Measurements from ENCODE around the gene FBXO21. TPM values are rescaled to one million over a fixed set of nuclear protein-coding genes. Genes with fewer than 3 reads are reported as not detected.

Gene FBXO21
- total RNA-seq, 4 donors from 2014 or later = 42.7 to 141 (median 80.4) TPM

- Histone ChIP-seq H3K27me3 (no peaks in the 10 kb centered on the region), H3K9me3 (no peaks in the 10 kb centered on the region), H3K36me3 (peaks cover 3 to 89% of the 10 kb centered on the region in 2 donors), H3K4me1 (no peaks in the 10 kb centered on the region), H3K4me3 (no peak overlapping the region), H3K27ac (no peak overlapping the region)
- ATAC-seq = no peak
- no peak for DNase-seq
- no peak for TF ChIP-seq POLR2A (IDR thresholded peaks at IDR 0.05)
- TF ChIP-seq, protein P1, sequence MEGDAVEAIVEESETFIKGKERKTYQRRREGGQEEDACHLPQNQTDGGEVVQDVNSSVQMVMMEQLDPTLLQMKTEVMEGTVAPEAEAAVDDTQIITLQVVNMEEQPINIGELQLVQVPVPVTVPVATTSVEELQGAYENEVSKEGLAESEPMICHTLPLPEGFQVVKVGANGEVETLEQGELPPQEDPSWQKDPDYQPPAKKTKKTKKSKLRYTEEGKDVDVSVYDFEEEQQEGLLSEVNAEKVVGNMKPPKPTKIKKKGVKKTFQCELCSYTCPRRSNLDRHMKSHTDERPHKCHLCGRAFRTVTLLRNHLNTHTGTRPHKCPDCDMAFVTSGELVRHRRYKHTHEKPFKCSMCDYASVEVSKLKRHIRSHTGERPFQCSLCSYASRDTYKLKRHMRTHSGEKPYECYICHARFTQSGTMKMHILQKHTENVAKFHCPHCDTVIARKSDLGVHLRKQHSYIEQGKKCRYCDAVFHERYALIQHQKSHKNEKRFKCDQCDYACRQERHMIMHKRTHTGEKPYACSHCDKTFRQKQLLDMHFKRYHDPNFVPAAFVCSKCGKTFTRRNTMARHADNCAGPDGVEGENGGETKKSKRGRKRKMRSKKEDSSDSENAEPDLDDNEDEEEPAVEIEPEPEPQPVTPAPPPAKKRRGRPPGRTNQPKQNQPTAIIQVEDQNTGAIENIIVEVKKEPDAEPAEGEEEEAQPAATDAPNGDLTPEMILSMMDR (IDR thresholded peaks at IDR 0.05 in 4 of 5, conservative IDR thresholded peaks at IDR 0.05 in 1 of 5) = no peak
- intact Hi-C loops (cut with DNase I; ENCODE audit: low total_unique reads) (no loop called here), in situ Hi-C loops (cut with MboI; ENCODE audit: low sequenced_read_pairs in 4 of 4) (loop anchor here in 1 of 4 donors (25.0 kb wide), 1 partner anchor 457 kb away; no protein-coding TSS in a partner anchor)
Observed at GRCh38 chr12:117168976-117169375, 21.3 kb downstream of the FBXO21 start.

GRCh38 chr12:117167769-117168168, 22.5 kb downstream of the FBXO21 start:
- TF ChIP-seq, protein P1 (IDR thresholded peaks at IDR 0.05 in 4 of 5, conservative IDR thresholded peaks at IDR 0.05 in 1 of 5) = no peak
- TF ChIP-seq POLR2A (IDR thresholded peaks at IDR 0.05) = no peak
- no peak for ATAC-seq

GRCh38 chr12:117166107-117166506, 24.2 kb downstream of the FBXO21 start:
- H3K9me3 ChIP-seq = no peaks in the 10 kb centered on the region
- no peaks in the 10 kb centered on the region for H3K27me3 ChIP-seq
- TF ChIP-seq, protein P1 (IDR thresholded peaks at IDR 0.05 in 4 of 5, conservative IDR thresholded peaks at IDR 0.05 in 1 of 5) = no peak
- TF ChIP-seq POLR2A (IDR thresholded peaks at IDR 0.05) = no peak
- H3K36me3 ChIP-seq = peaks cover 3 to 95% of the 10 kb centered on the region in 2 donors
- ATAC-seq (no peak), DNase-seq (no peak)
- no peaks in the 10 kb centered on the region for H3K4me1 ChIP-seq
- in situ Hi-C loops (cut with MboI; ENCODE audit: low sequenced_read_pairs in 4 of 4) = loop anchor here in 1 of 4 donors (25.0 kb wide), 1 partner anchor 454 kb away; no protein-coding TSS in a partner anchor
- intact Hi-C loops (cut with DNase I; ENCODE audit: low total_unique reads) = no loop called here
- no peak overlapping the region for H3K4me3 ChIP-seq
- H3K27ac ChIP-seq = no peak overlapping the region

More at GRCh38 chr12:117167769-117168168, 22.5 kb downstream of the FBXO21 start:
- Histone ChIP-seq H3K36me3 (peaks cover 3 to 89% of the 10 kb centered on the region in 2 donors), H3K9me3 (no peaks in the 10 kb centered on the region), H3K27me3 (no peaks in the 10 kb centered on the region), H3K4me3 (no peak overlapping the region), H3K27ac (no peak overlapping the region), H3K4me1 (no peaks in the 10 kb centered on the region)
- no peak for DNase-seq
- in situ Hi-C loops (cut with MboI; ENCODE audit: low sequenced_read_pairs in 4 of 4) = loop anchor here in 1 of 4 donors (25.0 kb wide), 1 partner anchor 455 kb away; no protein-coding TSS in a partner anchor
- intact Hi-C loops (cut with DNase I; ENCODE audit: low total_unique reads) = no loop called here

DNA sequence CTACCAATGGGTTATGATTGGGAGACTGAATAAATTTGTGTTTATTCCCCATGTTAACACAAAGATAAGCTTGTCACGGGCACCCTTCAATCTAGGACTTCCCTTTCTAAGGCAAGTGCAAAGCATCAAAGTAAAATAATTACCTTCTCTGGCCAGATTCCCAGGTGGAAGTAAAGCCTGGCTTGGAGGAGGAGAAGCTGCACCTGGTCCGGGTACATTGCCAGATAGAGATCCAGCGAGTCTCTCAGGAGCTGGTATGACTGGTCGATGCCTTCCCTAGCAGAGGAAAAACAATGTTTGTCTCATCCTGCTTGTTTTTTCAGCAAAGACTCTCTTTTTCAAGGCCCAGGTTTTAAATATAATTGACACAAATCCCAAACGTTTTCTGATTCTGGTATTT, 24.9 kb downstream of the FBXO21 start:
- TF ChIP-seq, protein P1 (IDR thresholded peaks at IDR 0.05 in 4 of 5, conservative IDR thresholded peaks at IDR 0.05 in 1 of 5) = no peak
- no peak for TF ChIP-seq POLR2A (IDR thresholded peaks at IDR 0.05)
- no peaks in the 10 kb centered on the region for H3K9me3 ChIP-seq
- no peaks in the 10 kb centered on the region for H3K4me1 ChIP-seq
- intact Hi-C loops (cut with DNase I; ENCODE audit: low total_unique reads) (no loop called here), in situ Hi-C loops (cut with MboI; ENCODE audit: low sequenced_read_pairs in 4 of 4) (loop anchor here in 1 of 4 donors (25.0 kb wide), 1 partner anchor 453 kb away; no protein-coding TSS in a partner anchor)
- no peak for ATAC-seq
- no peaks in the 10 kb centered on the region for H3K27me3 ChIP-seq
- H3K27ac ChIP-seq = no peak overlapping the region
- no peak overlapping the region for H3K4me3 ChIP-seq
- DNase-seq = no peak
- H3K36me3 ChIP-seq = peaks cover 3 to 95% of the 10 kb centered on the region in 2 donors

Measured in gastrocnemius medialis (tissue), 4 donors.